Gastroesophageal sphincter (tissue), 3 donors: ENCODE results near the gene ZCCHC14.

Experiments used
- CTCF ChIP-seq, 4 experiments: fragments of 200-600 bp in 2 of 4; fragments of 450-650 bp in 2 of 4; sonication (generic) in 1 of 4; IDR thresholded peaks; one replicate each; pipeline ENCODE4 v1.5.1; 2017 to 2019; ENCODE audit warnings: antibody characterized with exemption in 4 of 4, mild to moderate bottlenecking in 2 of 4, moderate library complexity in 2 of 4
- EP300 ChIP-seq: sonication (generic); formaldehyde crosslinking; IDR thresholded peaks from one replicate; pipeline ENCODE4 v1.6.1; 2017; ENCODE audit warnings: antibody characterized with exemption, mild to moderate bottlenecking
- POLR2A ChIP-seq, 2 donors: fragments of 450-650 bp; IDR thresholded peaks; one replicate each; pipeline ENCODE4 v1.6.1; 2017; ENCODE audit warnings: antibody characterized with exemption in 2 of 2, mild to moderate bottlenecking in 2 of 2, moderate library complexity in 1 of 2
- POLR2AphosphoS5 ChIP-seq: sonication (generic); formaldehyde crosslinking; IDR thresholded peaks from one replicate; pipeline ENCODE4 v1.6.1; 2017; ENCODE audit warnings: antibody characterized with exemption

DNA sequence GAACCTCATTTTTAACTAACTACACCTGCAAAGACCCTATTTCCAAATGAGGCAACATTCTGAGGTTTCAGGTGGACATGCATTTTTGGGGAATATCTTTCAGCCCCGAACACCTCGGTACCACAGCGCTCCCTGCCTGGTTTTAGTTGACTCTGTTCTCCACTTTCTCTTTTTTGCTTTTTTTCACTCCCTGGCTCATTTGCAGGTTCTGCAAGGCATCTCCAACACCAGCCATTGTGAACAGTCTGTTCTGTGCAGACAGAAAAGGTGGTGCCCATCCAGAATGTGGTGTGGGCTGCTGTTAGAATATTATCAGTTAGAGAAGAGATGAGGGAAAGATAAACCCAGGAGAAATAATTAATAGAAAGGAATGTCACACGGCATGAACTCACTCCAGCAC is 32.5 kb upstream of the ZCCHC14 start:
- no peak for TF ChIP-seq POLR2A (IDR thresholded peaks at IDR 0.05)
- no peak for TF ChIP-seq POLR2AphosphoS5
- TF ChIP-seq CTCF (IDR thresholded peaks at IDR 0.05) = no peak
- no peak for TF ChIP-seq EP300
